VCaP (cell line): ENCODE results near the gene FAM20C.

ENCODE experiments used
- H3K27ac ChIP-seq: fragments of 450-650 bp; 2 replicates; pipeline ENCODE4 v1.5.1; 2017
- TF ChIP-seq, protein P1 (sequence below): fragments of 450-650 bp; conservative IDR thresholded peaks from 2 replicates; pipeline ENCODE4 v1.5.1; 2017; ENCODE audit warnings: mild to moderate bottlenecking, moderate library complexity

FAM20C gene

DNA sequence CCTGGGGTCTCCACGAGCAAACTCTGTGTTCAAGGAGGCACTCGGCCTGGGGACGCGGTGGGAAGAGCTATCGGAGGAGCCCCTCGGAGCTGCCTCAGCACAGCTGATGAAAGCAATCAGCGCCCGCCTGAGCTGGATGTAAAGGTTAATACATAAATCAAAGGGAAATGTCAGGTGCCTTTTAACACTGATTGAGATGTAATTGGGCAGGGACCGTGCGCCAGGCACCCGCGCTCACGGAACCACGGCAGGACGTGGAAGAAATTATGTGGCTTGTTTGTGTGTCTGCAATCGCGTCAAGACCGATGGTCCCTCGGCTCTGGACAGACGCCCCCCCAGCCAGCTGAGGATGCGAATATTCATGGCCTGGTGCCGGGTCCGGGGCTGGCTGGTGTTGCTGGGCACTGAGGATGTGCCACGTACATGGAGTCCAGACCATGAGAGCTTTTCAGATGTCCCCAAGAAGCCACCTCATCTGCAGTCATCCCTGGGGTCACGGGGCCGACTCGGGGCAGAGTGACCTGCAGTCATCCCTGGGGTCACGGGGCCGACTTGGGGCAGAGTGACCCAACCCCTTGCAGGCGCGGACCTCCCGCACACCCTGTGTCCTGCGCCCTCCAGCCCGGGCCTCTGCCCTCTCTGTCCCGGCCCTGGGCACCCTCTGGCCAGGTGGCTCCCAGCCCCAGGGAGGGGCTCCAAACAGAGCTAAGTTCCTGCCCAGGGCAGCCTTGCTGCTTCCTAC lies 113.2 kb downstream of the FAM20C start:
- no peak overlapping the region for H3K27ac ChIP-seq
- TF ChIP-seq, protein P1, sequence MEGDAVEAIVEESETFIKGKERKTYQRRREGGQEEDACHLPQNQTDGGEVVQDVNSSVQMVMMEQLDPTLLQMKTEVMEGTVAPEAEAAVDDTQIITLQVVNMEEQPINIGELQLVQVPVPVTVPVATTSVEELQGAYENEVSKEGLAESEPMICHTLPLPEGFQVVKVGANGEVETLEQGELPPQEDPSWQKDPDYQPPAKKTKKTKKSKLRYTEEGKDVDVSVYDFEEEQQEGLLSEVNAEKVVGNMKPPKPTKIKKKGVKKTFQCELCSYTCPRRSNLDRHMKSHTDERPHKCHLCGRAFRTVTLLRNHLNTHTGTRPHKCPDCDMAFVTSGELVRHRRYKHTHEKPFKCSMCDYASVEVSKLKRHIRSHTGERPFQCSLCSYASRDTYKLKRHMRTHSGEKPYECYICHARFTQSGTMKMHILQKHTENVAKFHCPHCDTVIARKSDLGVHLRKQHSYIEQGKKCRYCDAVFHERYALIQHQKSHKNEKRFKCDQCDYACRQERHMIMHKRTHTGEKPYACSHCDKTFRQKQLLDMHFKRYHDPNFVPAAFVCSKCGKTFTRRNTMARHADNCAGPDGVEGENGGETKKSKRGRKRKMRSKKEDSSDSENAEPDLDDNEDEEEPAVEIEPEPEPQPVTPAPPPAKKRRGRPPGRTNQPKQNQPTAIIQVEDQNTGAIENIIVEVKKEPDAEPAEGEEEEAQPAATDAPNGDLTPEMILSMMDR: no peak

DNA sequence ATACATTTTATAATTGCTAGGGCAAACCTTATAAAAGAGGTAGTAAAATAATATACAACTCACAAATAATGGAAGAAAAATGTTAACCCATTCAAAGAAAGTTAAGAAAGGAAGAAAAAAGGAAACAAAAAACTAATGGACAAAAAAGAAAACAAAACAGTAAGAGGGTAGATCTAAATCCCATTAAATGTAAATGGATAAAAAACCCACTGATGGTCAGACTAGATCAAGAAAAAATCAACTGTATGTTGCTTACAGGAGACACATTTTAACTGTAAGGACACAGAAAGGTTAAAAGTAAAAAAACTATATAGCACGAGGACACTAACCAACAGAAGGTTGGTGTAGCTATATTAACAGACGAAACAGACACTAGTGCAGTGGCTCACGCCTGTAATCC lies 115.6 kb downstream of the FAM20C start:
- H3K27ac ChIP-seq: no peak overlapping the region
- TF ChIP-seq, protein P1: no peak

DNA sequence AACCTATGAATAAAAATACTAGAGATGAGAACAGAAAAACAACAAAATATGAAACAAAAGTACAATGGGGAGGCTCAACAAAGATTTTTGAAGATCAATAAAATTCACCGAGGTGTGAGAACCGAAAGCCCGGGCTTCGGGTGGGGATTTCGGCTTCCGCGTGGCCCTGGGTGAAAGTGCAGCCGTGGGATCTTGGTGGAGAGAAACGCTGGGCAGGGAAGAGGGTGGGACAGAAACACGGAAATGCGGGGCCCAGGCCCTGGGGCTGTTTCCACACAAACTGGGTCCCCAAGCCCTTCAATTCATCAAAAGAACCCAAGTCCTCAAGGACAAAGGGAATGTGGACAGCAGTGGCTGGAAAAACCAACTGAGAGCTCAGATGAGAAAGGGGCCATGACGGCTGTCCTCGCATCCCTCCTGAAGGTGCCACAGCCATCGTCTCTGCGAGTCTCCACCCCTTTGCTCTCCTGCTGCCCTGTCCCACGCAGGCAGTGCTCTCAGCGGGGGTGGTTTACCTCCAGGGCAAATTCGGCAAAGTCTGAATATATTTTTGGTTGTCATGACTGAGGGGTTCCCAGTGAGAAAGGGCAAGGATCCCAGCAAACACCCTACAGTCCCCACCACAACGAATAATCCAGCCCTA lies 117.3 kb downstream of the FAM20C start:
- TF ChIP-seq, protein P1: no peak
- H3K27ac ChIP-seq: no peak overlapping the region
